ENCODE measurements around the gene ZBTB8B. TPM values are rescaled to one million over a fixed set of nuclear protein-coding genes. Genes with fewer than 3 reads are reported as not detected.
"Not testable (repeated sequence)": the region's sequence is repeated elsewhere in the genome, so short reads cannot be mapped to it uniquely, and the experiment has no call there.

The ZBTB8B gene
- total RNA-seq, 1 experiment from 2014 or later: 1.9 TPM

DNA sequence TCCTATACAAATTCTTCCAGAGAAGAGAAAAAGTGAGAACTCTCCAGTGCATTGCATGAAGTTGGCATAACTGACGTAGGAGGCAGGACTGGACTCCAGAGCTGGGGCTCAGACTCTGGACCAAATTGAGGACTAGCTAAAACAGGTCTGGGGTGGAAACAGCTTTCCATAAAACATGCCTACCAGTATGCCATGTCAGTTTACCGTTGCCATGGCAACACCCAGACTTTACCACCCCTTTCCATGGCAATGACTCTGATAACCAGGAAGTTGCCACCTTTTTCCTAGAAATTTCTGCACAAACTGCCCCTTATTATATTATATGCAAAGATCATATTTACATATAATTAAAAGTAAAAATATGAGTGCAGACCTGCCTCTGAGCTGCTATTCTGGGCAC lies 8.9 kb upstream of the ZBTB8B start:
- no CpG with 5 or more reads among the region's 2 CpGs for WGBS (ENCODE audit: extremely low coverage, insufficient read length, low lambda C conversion rate)

GRCh38 chr1:32458798-32459197 lies 6.1 kb upstream of the ZBTB8B start:
- H2BK12ac ChIP-seq (ENCODE audit: insufficient read length, low read depth, low read length); H2AFZ ChIP-seq (ENCODE audit: low read length); H3K14ac ChIP-seq (ENCODE audit: insufficient read depth, low read length); H3K4me1 ChIP-seq (ENCODE audit: insufficient read depth, low read length); H3K4me2 ChIP-seq (ENCODE audit: insufficient read depth, insufficient read length, low read length); H4K91ac ChIP-seq (ENCODE audit: insufficient read length, low read depth, low read length); H2BK120ac ChIP-seq (ENCODE audit: low read depth, low read length, poor library complexity, severe bottlenecking); H3K27ac ChIP-seq (ENCODE audit: insufficient read length, low read depth, low read length); H3K23me2 ChIP-seq (ENCODE audit: insufficient read length, low read depth, low read length, poor library complexity, severe bottlenecking); H4K5ac ChIP-seq (ENCODE audit: insufficient read length, low read depth, low read length); H3K27me3 Mint-ChIP-seq (ENCODE audit: low read depth); H3K4ac ChIP-seq (ENCODE audit: low read depth, low read length); H3K79me1 ChIP-seq (ENCODE audit: insufficient read depth, low read depth, low read length, poor library complexity, severe bottlenecking); H3K56ac ChIP-seq (ENCODE audit: insufficient read length, low read depth, low read length); H2BK20ac ChIP-seq (ENCODE audit: low read depth, low read length, poor library complexity, severe bottlenecking); H3T11ph ChIP-seq (ENCODE audit: low read length); H3K4me3 Mint-ChIP-seq; H3K27ac Mint-ChIP-seq; H3K9ac ChIP-seq (ENCODE audit: extremely low read depth, insufficient read length, low read length); H3K23ac ChIP-seq (ENCODE audit: insufficient read length, low read depth, low read length); H4K8ac ChIP-seq (replicated peaks; ENCODE audit: insufficient read length, low read depth, low read length); H2BK5ac ChIP-seq (ENCODE audit: insufficient read length, low read length); DNase-seq; H4K20me1 ChIP-seq (ENCODE audit: control insufficient read depth, insufficient read depth, insufficient read length); H2BK15ac ChIP-seq (ENCODE audit: low read depth, low read length); H3K27me3 ChIP-seq (ENCODE audit: insufficient read depth, low read length); H3K18ac ChIP-seq (ENCODE audit: insufficient read length, low read depth, low read length); H2AK5ac ChIP-seq (ENCODE audit: insufficient read length, low read length); H3K9me3 ChIP-seq (ENCODE audit: control insufficient read depth, low read depth, low read length); H3K79me2 ChIP-seq (ENCODE audit: insufficient read depth, low read length): not testable (repeated sequence)
- Mint-ChIP-seq H3K36me3 (ENCODE audit: insufficient read depth in 1 of 3, low read depth in 3 of 3) (peaks cover 9 to 20% (median 15%) of the 10 kb centered on the region in 3 experiments), H3K9me3 (peaks cover 21 to 25% of the 10 kb centered on the region in 2 experiments), H3K4me1 (peaks cover 8 to 14% of the 10 kb centered on the region in 2 experiments)
- WGBS (ENCODE audit: extremely low coverage, insufficient read length, low lambda C conversion rate): no CpG with 5 or more reads among the region's 5 CpGs

More for the DNA sequence above, 8.9 kb upstream of the ZBTB8B start:
- Mint-ChIP-seq H3K27ac (no peak overlapping the region), H3K4me3 (no peak overlapping the region), H3K36me3 (ENCODE audit: insufficient read depth in 1 of 3, low read depth in 3 of 3) (peaks cover 9 to 22% (median 15%) of the 10 kb centered on the region in 3 experiments), H3K9me3 (peaks cover 23 to 27% of the 10 kb centered on the region in 2 experiments), H3K4me1 (peaks cover 8 to 14% of the 10 kb centered on the region in 2 experiments), H3K27me3 (ENCODE audit: low read depth) (no peaks in the 10 kb centered on the region)
- no peak overlapping the region for H3K14ac ChIP-seq (ENCODE audit: insufficient read depth, low read length)
- H3K4ac ChIP-seq (ENCODE audit: low read depth, low read length): no peak overlapping the region
- no peak overlapping the region for H2AK5ac ChIP-seq (ENCODE audit: insufficient read length, low read length)
- no peak overlapping the region for H2BK20ac ChIP-seq (ENCODE audit: low read depth, low read length, poor library complexity, severe bottlenecking)
- no peak for DNase-seq
- no peaks in the 10 kb centered on the region for H3K79me1 ChIP-seq (ENCODE audit: insufficient read depth, low read depth, low read length, poor library complexity, severe bottlenecking)
- H2BK5ac ChIP-seq (ENCODE audit: insufficient read length, low read length): no peak overlapping the region
- H3K9ac ChIP-seq (ENCODE audit: extremely low read depth, insufficient read length, low read length): no peak overlapping the region
- no peak overlapping the region for H2BK120ac ChIP-seq (ENCODE audit: low read depth, low read length, poor library complexity, severe bottlenecking)
- H3T11ph ChIP-seq (ENCODE audit: low read length): no peak overlapping the region
- no peaks in the 10 kb centered on the region; the same call in 1 of the 2 replicates for H3K27me3 ChIP-seq (ENCODE audit: insufficient read depth, low read length)
- no peak overlapping the region for H4K91ac ChIP-seq (ENCODE audit: insufficient read length, low read depth, low read length)
- no peak overlapping the region for H4K5ac ChIP-seq (ENCODE audit: insufficient read length, low read depth, low read length)
- H3K4me2 ChIP-seq (ENCODE audit: insufficient read depth, insufficient read length, low read length): no peak overlapping the region
- no peaks in the 10 kb centered on the region for H3K4me1 ChIP-seq (ENCODE audit: insufficient read depth, low read length)
- H2AFZ ChIP-seq (ENCODE audit: low read length): no peak overlapping the region
- H4K8ac ChIP-seq (replicated peaks; ENCODE audit: insufficient read length, low read depth, low read length): no peak overlapping the region
- H3K9me3 ChIP-seq (ENCODE audit: control insufficient read depth, low read depth, low read length): peaks cover 5% of the 10 kb centered on the region
- H3K56ac ChIP-seq (ENCODE audit: insufficient read length, low read depth, low read length): no peak overlapping the region
- no peaks in the 10 kb centered on the region for H3K79me2 ChIP-seq (ENCODE audit: insufficient read depth, low read length)
- no peak overlapping the region for H3K23ac ChIP-seq (ENCODE audit: insufficient read length, low read depth, low read length)
- no peak overlapping the region for H2BK12ac ChIP-seq (ENCODE audit: insufficient read length, low read depth, low read length)
- H3K23me2 ChIP-seq (ENCODE audit: insufficient read length, low read depth, low read length, poor library complexity, severe bottlenecking): no peaks in the 10 kb centered on the region
- H3K18ac ChIP-seq (ENCODE audit: insufficient read length, low read depth, low read length): no peak overlapping the region
- no peak overlapping the region for H2BK15ac ChIP-seq (ENCODE audit: low read depth, low read length)
- no peaks in the 10 kb centered on the region for H4K20me1 ChIP-seq (ENCODE audit: control insufficient read depth, insufficient read depth, insufficient read length)
- no peak overlapping the region for H3K27ac ChIP-seq (ENCODE audit: insufficient read length, low read depth, low read length)
- TF ChIP-seq CTCF (conservative IDR thresholded peaks at IDR 0.05): no peak

All from H9 (cell line).